ENCODE data around the gene PTPRN2.

- TF ChIP-seq CTCF (IDR thresholded peaks at IDR 0.05) (no peak), POLR2AphosphoS5 (IDR thresholded peaks at IDR 0.05; ENCODE audit: low read depth, low read length) (no peak), REST (IDR thresholded peaks at IDR 0.05; ENCODE audit: insufficient read depth in 1 of 2, low read depth in 2 of 2, low read length in 1 of 2) (no peak), SIN3A (IDR thresholded peaks at IDR 0.05; ENCODE audit: borderline replicate concordance, insufficient read depth, low read depth, low read length) (no peak), TCF7L2 (IDR thresholded peaks at IDR 0.05; ENCODE audit: low read depth, low read length) (no peak)
These were observed 602.0 kb downstream of the PTPRN2 start for GRCh38 chr7:157985636-157986035.
